Sigmoid colon (tissue), 4 donors: ENCODE measurements around the gene ESRRA.

Source experiments
- EP300 ChIP-seq, 4 donors: sonication (generic); formaldehyde crosslinking; IDR thresholded peaks; one replicate each; pipeline ENCODE4 v1.6.1; 2017; ENCODE audit warnings: antibody characterized with exemption in 4 of 4
- TF ChIP-seq, protein P1 (sequence below), 4 experiments: fragments of 450-650 bp in 3 of 4; fragments of 200-600 bp in 1 of 4; IDR thresholded peaks; one replicate each; pipeline ENCODE4 v1.5.1; 2016 to 2019; ENCODE audit warnings: antibody characterized with exemption in 4 of 4, mild to moderate bottlenecking in 3 of 4, moderate library complexity in 2 of 4

DNA sequence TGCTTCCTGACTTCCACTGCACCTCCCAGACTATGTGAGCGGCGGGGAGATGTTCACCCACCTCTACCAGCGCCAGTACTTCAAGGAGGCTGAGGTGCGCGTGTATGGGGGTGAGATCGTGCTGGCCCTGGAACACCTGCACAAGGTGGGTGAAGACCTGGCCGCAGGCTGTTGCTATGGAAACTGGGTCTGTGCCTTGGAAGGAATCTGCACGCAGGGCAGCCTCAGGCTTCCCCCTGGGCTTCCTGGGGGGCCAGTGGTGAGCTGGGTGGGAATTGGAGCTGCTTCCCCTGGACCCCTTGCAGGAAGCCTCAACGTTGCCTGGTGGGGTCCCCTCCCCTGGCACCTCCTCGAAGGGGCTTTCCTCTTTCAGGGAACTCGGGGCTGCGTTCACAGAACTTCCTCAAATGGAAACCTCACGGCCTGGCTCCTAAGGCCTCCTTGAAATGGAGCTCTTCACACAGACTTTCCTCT, 55.2 kb downstream of the ESRRA start:
- TF ChIP-seq, protein P1, sequence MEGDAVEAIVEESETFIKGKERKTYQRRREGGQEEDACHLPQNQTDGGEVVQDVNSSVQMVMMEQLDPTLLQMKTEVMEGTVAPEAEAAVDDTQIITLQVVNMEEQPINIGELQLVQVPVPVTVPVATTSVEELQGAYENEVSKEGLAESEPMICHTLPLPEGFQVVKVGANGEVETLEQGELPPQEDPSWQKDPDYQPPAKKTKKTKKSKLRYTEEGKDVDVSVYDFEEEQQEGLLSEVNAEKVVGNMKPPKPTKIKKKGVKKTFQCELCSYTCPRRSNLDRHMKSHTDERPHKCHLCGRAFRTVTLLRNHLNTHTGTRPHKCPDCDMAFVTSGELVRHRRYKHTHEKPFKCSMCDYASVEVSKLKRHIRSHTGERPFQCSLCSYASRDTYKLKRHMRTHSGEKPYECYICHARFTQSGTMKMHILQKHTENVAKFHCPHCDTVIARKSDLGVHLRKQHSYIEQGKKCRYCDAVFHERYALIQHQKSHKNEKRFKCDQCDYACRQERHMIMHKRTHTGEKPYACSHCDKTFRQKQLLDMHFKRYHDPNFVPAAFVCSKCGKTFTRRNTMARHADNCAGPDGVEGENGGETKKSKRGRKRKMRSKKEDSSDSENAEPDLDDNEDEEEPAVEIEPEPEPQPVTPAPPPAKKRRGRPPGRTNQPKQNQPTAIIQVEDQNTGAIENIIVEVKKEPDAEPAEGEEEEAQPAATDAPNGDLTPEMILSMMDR (IDR thresholded peaks at IDR 0.05): no peak
- no peak for TF ChIP-seq EP300 (IDR thresholded peaks at IDR 0.05)
